ENCODE data around the gene TESK2. TPM values are rescaled to one million over a fixed set of nuclear protein-coding genes. Genes with fewer than 3 reads are reported as not detected.
A peak's percentile ranks its signal among the peaks of the same experiment; 100 is the strongest.

TESK2 gene
- total and polyA plus RNA-seq, 2 of the 13 experiments (the other 11 are each of a cell fraction or from before 2014, with no cell fraction given): 5.5 to 9.6 TPM

GRCh38 chr1:45403718-45404117 lies 87.2 kb downstream of the TESK2 start (continued):
- peak; percentile 50 to 70; a peak in 3 of 4 replicates for TF ChIP-seq MAFK (conservative IDR thresholded peaks at IDR 0.05 in 1 of 2, IDR thresholded peaks at IDR 0.05 in 1 of 2; ENCODE audit: low read length in 2 of 2)

GRCh38 chr1:45403298-45403697 lies 87.7 kb downstream of the TESK2 start:
- Histone ChIP-seq H3K9me3 (ENCODE audit: low read length) (no peaks in the 10 kb centered on the region), H3K36me3 (replicated peaks in 1 of 2; ENCODE audit: control insufficient read depth in 1 of 2, insufficient read depth in 2 of 2, low read length in 2 of 2) (no peaks in the 10 kb centered on the region), H3K27ac (ENCODE audit: extremely low read length, insufficient read depth, low read length) (no peak overlapping the region), H3K4me2 (ENCODE audit: low read depth, low read length) (no peak overlapping the region), H4K20me1 (ENCODE audit: insufficient read depth, low read length) (no peaks in the 10 kb centered on the region), H3K4me3 (replicated peaks in 1 of 3; ENCODE audit: insufficient read depth in 1 of 3, low read depth in 2 of 3, low read length in 3 of 3) (no peak overlapping the region), H3K79me2 (ENCODE audit: insufficient read depth, low read length) (no peaks in the 10 kb centered on the region), H3K4me1 (ENCODE audit: insufficient read depth, low read length) (peaks cover 34% of the 10 kb centered on the region), H2AFZ (ENCODE audit: low read length) (no peak overlapping the region), H3K9ac (ENCODE audit: insufficient read depth, low read depth, low read length) (no peak overlapping the region), H3K27me3 (ENCODE audit: control insufficient read depth in 1 of 2, insufficient read depth in 2 of 2, low read length in 2 of 2) (no peaks in the 10 kb centered on the region)
- BruUV-seq (replicated peaks): no TSS peak
- CTCF ChIA-PET (ENCODE audit: low intra/inter-chr PET ratio, low total read pairs): no interaction called here
- WGBS (ENCODE audit: low lambda C conversion rate): 74% methylated on average over 3 of the region's 3 CpGs
- intact Hi-C loops (cut with micrococcal nuclease; ENCODE audit: unreplicated experiment): no loop called here
- no peak for DNase-seq (ENCODE audit: low spot score)
- POLR2A ChIA-PET: no interaction called here
- in situ Hi-C loops (cut with HindIII; ENCODE audit: extremely low pct_ligation_motif_present, low pct_unique_long_range_greater_than_20kb): no loop called here
- no peak for ATAC-seq
- TF ChIP-seq REPIN1 (CRISPR knock-in tag; IDR thresholded peaks at IDR 0.05; ENCODE audit: borderline replicate concordance, low read depth) (no peak), TBL1XR1 (IDR thresholded peaks at IDR 0.05; ENCODE audit: borderline replicate concordance, low read length, partially characterized antibody) (no peak), HMG20A (CRISPR knock-in tag; IDR thresholded peaks at IDR 0.05; ENCODE audit: borderline replicate concordance) (no peak), ZNF253 (CRISPR knock-in tag; IDR thresholded peaks at IDR 0.05; ENCODE audit: borderline replicate concordance) (no peak), ISX (CRISPR knock-in tag; conservative IDR thresholded peaks at IDR 0.05) (no peak), RFX3 (CRISPR knock-in tag; IDR thresholded peaks at IDR 0.05) (no peak), NR0B2 (CRISPR knock-in tag; IDR thresholded peaks at IDR 0.05) (no peak), ZNF317 (CRISPR knock-in tag; IDR thresholded peaks at IDR 0.05) (no peak), ZFP90 (CRISPR knock-in tag; IDR thresholded peaks at IDR 0.05; ENCODE audit: borderline replicate concordance) (no peak), PITX1 (CRISPR knock-in tag; IDR thresholded peaks at IDR 0.05) (no peak), NONO (IDR thresholded peaks at IDR 0.05) (no peak), NONO (CRISPR knock-in tag; conservative IDR thresholded peaks at IDR 0.05) (no peak), SIX1 (CRISPR knock-in tag; IDR thresholded peaks at IDR 0.05; ENCODE audit: borderline replicate concordance) (no peak), PTBP1 (IDR thresholded peaks at IDR 0.05; ENCODE audit: low read depth, low read length, poor library complexity, severe bottlenecking) (no peak)
- no peak for FAIRE-seq
